NCI-H510A (cell line): ENCODE measurements around the gene CES3.

Source experiments
- DNase-seq: peaks from one replicate; lab custom pipeline; 2025; lab: John Stamatoyannopoulos, UW

The CES3 gene

GRCh38 chr16:66961065-66961744 lies at the start of gene CES3:
Gene CES3 (plus strand): TSS chr16:66961266. CDS start chr16:66961308, 42 bp downstream.
- DNase-seq, result peak; percentile 43

GRCh38 chr16:66911801-66912200 lies 49.3 kb upstream of the CES3 start:
- DNase-seq, result no peak

- DNase-seq, result no peak
These were observed 48.0 kb upstream of the CES3 start for GRCh38 chr16:66913081-66913480.

GRCh38 chr16:66913711-66914110 lies 47.4 kb upstream of the CES3 start:
- no peak for DNase-seq

- DNase-seq, result no peak
These were observed 46.5 kb upstream of the CES3 start for GRCh38 chr16:66914541-66914940.

GRCh38 chr16:66915041-66915440 lies 46.0 kb upstream of the CES3 start:
- no peak for DNase-seq

- DNase-seq, result no peak
These were observed 44.5 kb upstream of the CES3 start for GRCh38 chr16:66916518-66916917.

- no peak for DNase-seq
These were observed 43.3 kb upstream of the CES3 start for GRCh38 chr16:66917741-66918140.

- no peak for DNase-seq
These were observed 42.7 kb upstream of the CES3 start for GRCh38 chr16:66918355-66918754.

GRCh38 chr16:66918803-66919568 lies 42.1 kb upstream of the CES3 start, which contains the start of gene CDH16:
Gene CDH16 (minus strand): TSS chr16:66918885. CDS start chr16:66918065, 820 bp downstream.
- DNase-seq, result no peak

GRCh38 chr16:66919569-66920298 lies 41.3 kb upstream of the CES3 start:
- DNase-seq, result no peak

- no peak for DNase-seq
These were observed 40.8 kb upstream of the CES3 start for GRCh38 chr16:66920299-66920590.

- DNase-seq, result no peak
These were observed 40.0 kb upstream of the CES3 start for GRCh38 chr16:66920924-66921680.

- no peak for DNase-seq
These were observed 39.2 kb upstream of the CES3 start for GRCh38 chr16:66921729-66922450.

GRCh38 chr16:66923247-66923731 lies 37.8 kb upstream of the CES3 start:
- no peak for DNase-seq

- no peak for DNase-seq
These were observed 37.2 kb upstream of the CES3 start for GRCh38 chr16:66923866-66924265.

- DNase-seq, result no peak
These were observed 36.3 kb upstream of the CES3 start for GRCh38 chr16:66924527-66925321.

GRCh38 chr16:66925322-66925840 lies 35.7 kb upstream of the CES3 start, which contains the start of gene RRAD:
Gene RRAD (minus strand): TSS chr16:66925535. CDS start chr16:66925179, 356 bp downstream.
- DNase-seq, result no peak

GRCh38 chr16:66926171-66926947 lies 34.7 kb upstream of the CES3 start:
- no peak for DNase-seq
